WTC11 (cell line): ENCODE data around the gene ZFAND3.

Experiments used
- CTCF ChIP-seq: fragments of 200-600 bp; IDR thresholded peaks from 2 replicates; pipeline ENCODE4 v1.8.0; 2022; ENCODE audit warnings: antibody characterized with exemption
- ZNF138 ChIP-seq: sonication (generic); formaldehyde crosslinking; conservative IDR thresholded peaks from 2 replicates; pipeline ENCODE4 v1.8.1; 2022; ENCODE audit warnings: mild to moderate bottlenecking, moderate library complexity, missing genetic modification reagents

DNA sequence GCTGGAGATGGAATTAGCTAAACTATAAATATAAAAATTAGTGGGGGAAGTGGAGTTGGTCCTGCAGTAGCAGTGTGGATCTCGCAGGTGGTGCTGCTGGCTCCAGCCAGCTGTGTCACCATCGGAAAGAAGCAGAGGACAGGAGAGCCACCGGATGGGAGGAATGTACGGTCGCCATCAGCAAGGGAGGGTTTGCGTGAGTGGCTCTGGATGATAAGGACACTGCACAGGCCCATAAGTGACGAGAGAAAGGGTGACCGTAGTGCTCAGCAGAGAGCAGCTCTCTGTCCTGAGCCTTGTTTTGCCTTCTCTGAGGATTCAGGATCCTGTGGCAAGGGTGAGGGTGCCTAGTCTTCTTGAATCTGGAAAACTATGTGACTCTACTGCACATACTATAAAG lies 378.7 kb downstream of the ZFAND3 start:
- no peak for TF ChIP-seq CTCF
- no peak for TF ChIP-seq ZNF138 (CRISPR knock-in tag)
